GM18508 (cell line): ENCODE measurements around the gene OPHN1.
"Not testable (repeated sequence)": the region's sequence is repeated elsewhere in the genome, so short reads cannot be mapped to it uniquely, and the experiment has no call there.

Experiments used
- ATAC-seq: cut with Tn5 transposase; IDR thresholded peaks from one replicate; pipeline ENCODE4 v1.9.1; 2021; ENCODE audit warnings: moderate number of reproducible peaks; ENCODE audit not compliant: insufficient read depth, unreplicated experiment

OPHN1 gene

DNA sequence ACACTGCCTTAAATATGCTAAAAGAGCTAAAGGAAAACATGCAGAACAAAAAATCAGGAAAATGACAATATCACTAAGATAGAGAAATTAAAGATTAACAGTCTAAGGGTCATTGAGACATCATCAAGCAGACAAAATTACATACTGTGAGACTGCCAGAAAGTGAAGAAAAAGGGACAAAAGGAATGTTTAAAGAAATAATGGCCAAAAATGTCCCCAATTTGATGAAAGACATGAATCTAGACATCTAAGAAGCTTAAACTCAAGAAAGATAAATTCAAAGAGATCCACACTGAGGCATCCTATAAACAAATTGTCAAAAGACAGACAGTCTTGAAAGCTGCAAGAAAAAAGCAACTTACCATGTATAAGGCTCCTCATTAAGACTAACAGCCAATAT lies 63.7 kb downstream of the OPHN1 start:
- ATAC-seq = no peak

DNA sequence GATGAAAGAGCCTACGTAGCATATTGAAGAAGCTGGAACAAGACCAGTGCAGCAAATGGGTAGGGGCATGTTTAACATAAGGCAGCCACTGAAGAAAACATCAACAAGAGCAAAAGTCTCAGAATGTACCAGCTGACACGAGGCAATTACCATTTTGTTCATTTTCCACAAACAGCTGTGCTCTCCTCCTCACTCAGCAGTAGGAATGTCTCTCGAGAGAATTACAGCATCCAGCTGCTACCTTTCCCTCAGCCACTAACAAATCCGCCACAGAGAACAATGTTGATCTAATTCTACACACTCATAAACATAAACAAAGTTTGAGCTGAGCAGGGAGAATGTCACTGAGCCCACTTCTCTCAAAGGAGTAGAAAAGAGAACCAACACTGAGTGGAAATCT lies 68.0 kb downstream of the OPHN1 start:
- no peak for ATAC-seq

DNA sequence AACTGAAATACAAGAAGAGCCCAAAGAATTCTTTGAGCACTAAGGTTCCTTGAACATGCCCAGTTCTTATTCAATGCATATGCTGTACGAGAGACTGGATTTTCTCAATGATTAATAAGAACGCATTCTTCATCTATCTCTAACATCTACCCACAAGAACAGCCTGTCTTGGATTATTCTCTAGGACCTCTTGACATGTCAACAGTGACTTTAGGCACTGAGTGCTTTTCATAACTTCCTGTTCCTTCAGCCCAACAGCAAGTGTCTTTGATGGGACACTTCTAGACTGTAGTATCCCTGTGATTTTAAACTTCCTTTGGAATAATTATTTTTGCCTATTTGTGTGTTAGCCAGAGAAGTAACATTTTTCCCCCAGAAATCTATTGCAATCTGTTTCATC lies 69.3 kb downstream of the OPHN1 start:
- no peak for ATAC-seq

- ATAC-seq = no peak
Observed at GRCh38 chrX:68358679-68359078, 74.6 kb downstream of the OPHN1 start.

GRCh38 chrX:68355629-68355920 lies 77.7 kb downstream of the OPHN1 start:
- ATAC-seq = no peak

DNA sequence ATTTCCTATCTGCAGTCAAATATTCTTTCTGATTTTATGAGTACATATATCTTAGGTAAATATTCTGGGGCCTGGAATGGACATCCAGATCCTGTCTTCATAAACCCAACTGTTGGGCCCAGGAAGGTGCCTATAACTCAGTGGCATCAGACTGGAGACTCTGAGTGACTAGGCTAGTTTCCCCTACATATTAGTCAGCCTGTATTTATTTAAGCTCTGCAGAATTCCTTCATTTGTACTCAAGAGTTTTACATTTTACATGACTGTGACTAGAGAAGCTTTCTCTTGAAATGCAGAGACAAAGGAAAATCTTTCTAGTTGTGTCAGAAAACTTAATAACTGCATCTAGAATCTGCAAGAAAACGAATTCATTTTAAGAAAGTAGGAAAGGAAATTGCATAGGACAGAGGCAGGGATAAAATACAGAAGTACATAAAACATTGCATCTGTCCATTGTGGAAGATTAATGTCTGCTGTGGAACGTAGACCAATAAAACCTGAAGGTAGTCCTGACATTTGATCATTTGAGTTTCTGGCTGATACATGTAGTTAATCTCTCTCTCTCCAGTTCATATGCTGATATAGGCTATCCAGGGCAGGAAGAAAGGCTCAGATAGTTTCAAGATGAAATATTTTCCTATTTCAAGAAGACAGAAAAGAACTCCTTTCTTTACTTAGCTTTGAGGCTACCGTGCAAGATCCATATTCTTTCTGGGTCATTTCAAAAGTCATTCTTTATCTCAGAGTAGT lies 78.2 kb downstream of the OPHN1 start:
- no peak for ATAC-seq

DNA sequence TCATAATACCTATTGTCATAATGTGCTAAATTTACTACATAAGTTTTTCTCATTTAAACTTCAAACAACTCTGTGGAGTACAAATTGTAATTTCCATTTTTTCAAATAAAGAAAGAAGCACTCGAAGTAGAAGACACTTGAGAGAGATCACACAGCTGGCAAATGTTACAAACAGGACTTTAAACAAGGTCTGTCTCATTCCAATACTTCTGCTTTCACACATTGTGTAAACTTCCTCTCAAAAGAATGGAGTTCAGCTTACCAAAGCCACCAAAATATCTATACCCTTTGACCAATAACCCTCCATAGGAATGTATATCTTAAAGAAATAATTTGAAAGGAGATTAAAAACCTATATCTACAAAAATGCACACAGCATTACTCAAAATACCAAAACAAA lies 88.3 kb downstream of the OPHN1 start:
- no peak for ATAC-seq

- no peak for ATAC-seq
Observed at GRCh38 chrX:68343551-68343950, 89.7 kb downstream of the OPHN1 start.

DNA sequence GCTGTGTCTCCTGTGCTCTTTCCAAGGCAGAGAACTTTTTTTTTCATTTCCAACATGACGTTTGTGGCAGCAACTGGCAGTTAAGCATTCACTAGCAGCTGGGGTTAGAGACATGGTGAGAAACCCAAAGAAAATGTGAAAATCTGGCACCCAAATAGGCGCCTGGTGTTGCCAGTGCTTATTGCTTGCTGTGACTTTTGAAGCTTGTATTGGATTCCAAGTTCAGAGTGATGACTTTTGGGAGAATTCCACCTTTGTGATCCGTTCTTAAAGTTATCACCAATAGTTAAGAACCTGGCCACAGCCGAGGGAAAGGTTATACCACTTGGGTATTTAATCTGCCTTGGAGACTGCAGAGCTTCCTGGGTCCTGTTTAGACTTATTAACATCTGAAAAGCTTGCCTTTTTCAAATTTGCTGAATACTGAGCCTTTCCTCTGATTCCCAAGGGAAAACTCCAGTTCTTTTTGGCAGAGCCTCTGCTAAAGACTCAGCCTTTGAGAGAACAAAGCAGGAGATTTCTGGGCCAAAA lies 101.0 kb downstream of the OPHN1 start:
- no peak for ATAC-seq

DNA sequence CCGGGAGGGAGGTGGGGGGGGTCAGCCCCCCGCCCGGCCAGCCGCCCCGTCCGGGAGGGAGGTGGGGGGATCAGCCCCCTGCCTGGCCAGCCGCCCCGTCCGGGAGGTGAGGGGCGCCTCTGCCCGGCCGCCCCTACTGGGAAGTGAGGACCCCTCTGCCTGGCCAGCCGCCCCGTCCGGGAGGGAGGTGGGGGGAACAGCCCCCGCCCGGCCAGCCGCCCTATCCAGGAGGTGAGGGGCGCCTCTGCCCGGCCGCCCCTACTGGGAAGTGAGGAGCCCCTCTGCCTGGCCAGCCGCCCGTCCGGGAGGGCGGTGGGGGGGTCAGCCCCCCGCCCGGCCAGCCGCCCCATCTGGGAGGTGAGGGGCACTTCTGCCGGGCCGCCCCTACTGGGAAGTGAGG lies 106.5 kb downstream of the OPHN1 start:
- not testable (repeated sequence) for ATAC-seq

DNA sequence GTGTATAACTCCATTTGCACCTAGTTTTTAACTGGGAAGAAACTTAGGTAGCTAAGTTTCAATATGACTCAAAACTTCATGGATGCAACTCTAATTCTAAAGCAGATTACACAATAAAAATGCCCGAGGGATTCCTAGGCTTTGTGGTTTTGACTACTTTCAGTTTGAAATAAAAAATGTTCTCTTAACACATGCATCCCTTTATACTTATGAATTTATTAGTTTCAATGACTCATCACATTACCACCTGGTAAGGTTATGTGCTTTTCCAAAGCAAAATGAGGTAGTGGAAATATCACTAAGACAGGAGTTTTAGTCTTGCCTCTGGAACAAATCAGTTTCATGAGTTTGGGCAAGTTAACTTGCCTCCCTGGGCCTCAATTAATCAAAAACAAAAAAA lies 125.5 kb downstream of the OPHN1 start:
- ATAC-seq = no peak

DNA sequence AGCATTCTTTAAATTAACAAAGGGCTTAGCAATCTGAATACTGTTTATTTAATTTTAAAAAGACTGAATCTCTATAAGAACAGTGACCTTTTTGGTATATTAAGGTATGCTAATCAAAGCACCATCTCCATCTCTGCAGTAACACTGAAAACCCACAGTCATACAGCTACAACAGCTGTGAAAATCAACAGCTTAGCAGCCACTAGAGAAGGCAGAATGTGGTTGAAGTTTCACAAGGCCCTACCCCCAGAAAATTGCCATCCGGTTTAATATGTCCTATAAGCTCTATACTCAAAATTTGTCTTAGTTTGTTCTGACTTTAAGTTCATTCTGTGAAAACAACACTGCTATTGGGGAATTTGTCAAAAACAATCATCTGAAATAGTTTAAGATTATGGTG lies 128.7 kb downstream of the OPHN1 start:
- no peak for ATAC-seq

DNA sequence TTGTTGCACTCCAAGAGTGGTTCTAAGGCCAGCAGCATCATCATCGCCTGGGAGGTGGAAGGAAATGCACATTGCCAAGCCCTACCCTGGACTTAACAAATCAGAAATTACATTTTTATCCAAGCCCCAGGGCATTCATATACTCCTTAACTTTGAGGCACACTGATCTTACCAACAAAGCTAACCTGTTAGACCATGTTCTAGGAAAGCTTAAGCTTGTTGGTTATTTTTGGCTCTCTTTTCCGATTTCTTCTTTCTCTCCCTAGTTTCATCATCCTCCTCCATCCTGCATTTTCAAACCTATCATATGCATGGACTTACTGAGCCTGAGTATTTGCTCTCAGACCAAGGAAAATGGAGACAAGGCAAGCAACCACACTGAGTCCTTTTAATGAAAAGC lies 133.4 kb downstream of the OPHN1 start:
- no peak for ATAC-seq

GRCh38 chrX:68292471-68292870 lies 140.8 kb downstream of the OPHN1 start:
- no peak for ATAC-seq

DNA sequence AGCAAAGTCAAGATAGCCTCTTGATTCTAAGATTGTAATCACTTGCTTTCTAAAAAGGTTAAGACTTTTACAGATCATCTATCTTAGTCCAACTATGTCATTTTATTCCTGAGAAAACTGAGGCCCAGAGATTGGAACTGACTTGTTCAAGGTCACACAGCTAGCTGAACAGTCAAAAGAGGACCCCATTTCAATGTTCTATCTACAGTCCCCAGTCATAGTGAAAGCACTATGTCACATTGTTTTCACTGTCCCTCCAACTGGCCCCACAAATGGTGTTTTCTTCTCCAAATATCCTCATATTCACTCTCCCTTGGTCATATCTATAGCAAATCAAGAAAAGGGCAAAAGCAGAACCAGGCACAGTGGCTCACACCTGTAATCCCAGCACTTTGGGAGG lies 145.2 kb downstream of the OPHN1 start:
- no peak for ATAC-seq

DNA sequence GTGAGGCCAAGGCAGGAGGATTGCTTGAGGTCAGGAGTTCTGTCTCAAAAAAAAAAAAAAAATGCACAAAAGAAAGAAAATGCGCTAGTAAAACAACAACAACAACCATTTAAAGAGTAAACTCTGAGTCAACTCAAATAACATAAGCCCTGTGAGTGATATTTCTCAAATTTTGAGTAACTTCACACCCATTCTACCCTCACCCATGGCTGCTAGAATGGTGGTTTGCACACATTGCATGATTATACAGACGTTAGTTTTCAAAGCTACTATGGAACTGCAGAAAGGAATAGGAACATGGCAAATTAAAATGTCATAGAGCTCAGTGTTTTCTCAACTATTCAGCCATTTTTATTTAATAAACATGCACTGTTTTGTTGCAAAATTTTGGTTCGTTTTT lies 145.9 kb downstream of the OPHN1 start:
- ATAC-seq = no peak

DNA sequence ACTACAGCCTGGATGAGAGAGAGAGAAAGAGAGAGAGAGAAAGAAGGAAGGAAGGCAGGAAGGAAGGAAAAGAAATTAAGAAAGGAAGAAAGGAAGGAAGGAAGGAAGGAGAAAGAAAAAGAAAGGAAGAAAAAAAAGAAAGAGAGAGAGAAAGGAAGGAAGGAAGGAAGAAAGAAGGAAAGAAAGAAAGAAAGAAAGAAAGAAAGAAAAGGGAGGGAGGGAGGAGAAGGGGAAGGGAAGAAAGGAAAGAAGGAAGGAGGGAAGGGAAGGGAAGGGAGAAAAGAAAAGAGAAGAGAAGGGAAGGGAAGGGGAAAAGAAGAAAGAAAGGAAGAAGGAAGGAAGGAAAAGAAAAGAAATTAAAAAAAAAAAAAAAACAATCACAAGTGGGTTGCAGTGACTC lies 146.3 kb downstream of the OPHN1 start:
- ATAC-seq = no peak

DNA sequence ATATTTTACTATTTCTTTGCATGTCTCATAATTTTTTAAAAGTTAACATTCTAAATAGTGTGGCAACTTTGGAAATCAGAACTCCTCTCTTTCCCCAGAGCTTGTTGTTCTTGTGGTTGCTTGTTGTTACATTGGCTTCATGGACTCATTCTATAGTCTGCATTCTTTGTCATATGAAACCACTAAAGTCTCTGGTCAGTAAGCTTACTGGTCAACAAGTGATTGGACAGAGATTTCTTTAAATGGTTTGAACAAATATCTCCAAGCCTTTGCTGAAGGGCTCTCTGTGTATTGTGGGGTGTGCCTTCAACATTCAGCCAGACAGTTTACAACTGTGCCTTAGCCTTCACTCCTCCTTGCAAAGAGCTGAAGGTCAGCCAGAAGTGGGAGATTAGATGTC lies 147.2 kb downstream of the OPHN1 start:
- no peak for ATAC-seq

DNA sequence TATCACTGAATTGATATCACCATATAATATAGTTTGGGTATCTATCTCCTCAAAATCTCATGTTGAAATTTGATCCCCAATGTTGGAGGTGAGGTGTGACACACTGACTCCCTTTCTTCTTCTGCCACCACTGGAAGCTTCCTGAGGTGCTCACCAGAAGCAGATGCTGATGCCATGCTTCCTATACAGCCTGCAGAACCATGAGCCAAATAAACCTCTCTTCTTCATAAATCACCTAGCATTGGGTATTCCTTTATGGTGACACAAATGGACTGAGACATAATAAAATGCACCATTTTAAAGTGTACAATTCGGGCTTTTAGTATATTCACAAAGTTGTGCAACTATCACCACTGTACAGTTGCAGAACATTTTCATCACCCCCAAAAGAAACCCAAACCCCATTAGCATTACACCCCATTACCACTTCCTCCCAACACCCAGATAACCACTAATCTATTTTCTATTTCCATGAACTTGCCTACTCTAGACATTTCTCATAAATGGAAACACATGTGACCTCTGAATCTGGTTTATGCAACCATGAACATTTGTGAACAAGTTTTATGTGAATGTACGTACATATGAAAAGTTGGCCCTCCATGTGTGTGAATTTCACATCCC lies 148.9 kb downstream of the OPHN1 start:
- ATAC-seq = no peak

GRCh38 chrX:68273887-68274286 lies 159.4 kb downstream of the OPHN1 start:
- ATAC-seq = no peak

GRCh38 chrX:68264793-68265192 lies 168.5 kb downstream of the OPHN1 start:
- not testable (repeated sequence) for ATAC-seq

DNA sequence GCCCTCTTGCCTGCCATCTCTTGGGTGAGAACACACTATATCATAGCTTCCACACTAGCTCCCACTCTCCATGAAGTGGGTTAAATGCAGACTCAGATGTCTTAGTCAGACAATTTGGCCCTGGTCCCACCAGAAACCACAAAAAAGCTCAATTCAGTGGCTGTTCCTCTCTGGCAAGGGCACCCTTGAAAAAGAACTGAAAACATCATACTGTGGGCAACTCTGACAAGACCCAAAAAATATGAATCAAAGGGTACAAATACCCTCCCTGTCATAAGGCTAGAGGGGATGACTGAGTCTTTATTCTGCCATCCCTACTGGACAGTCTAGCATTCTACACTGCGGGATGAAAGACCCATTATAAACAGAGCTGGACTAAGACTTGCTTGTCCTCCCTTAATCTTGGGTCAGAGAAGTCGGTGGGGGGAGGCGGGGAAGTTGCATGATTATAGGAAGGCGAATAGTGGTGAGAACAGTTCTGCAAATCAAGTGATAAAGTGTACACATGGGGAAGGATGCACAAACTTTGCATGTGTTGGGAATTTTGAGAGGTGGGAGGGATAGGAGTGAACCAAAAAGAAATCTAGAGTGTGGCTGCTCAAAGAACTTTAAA lies 172.1 kb downstream of the OPHN1 start:
- ATAC-seq = no peak
